CD14-positive monocyte (primary cell): ENCODE data around the gene NEK1. TPM values are rescaled to one million over a fixed set of nuclear protein-coding genes. Genes with fewer than 3 reads are reported as not detected.

Experiments
- DNase-seq, 3 donors: peaks; one replicate each; pipeline ENCODE4 v3.0.0-alpha.2; 2011 to 2022
- H2AFZ ChIP-seq: 2 replicates; pipeline ENCODE4 v1.6.0; 2012; ENCODE audit warnings: mild to moderate bottlenecking, low read depth, low read length, inconsistent platforms; ENCODE audit not compliant: insufficient read depth, poor library complexity, severe bottlenecking
- H3K27ac ChIP-seq, 2 donors: 1 replicate in 1 of 2; 2 replicates in 1 of 2; pipeline ENCODE4 v1.5.1; 2012 to 2013; ENCODE audit warnings: low read length in 2 of 2, control low read depth in 1 of 2, inconsistent platforms in 1 of 2, low read depth in 1 of 2, mild to moderate bottlenecking in 1 of 2
- H3K27me3 ChIP-seq, 2 donors: one replicate each; pipeline versions ENCODE4 v1.6.0 to v1.6.1; 2011 to 2013; ENCODE audit warnings: low read length in 2 of 2; ENCODE audit not compliant: control insufficient read depth in 2 of 2, insufficient read depth in 2 of 2
- H3K36me3 ChIP-seq, 2 donors: replicated peaks in 1 of 2; 1 replicate in 1 of 2; 2 replicates in 1 of 2; pipeline versions ENCODE4 v1.5.1 to v1.6.1; 2012 to 2013; ENCODE audit warnings: low read length in 2 of 2, control low read depth in 1 of 2, inconsistent platforms in 1 of 2, mild to moderate bottlenecking in 1 of 2; ENCODE audit not compliant: insufficient read depth in 2 of 2, control insufficient read depth in 1 of 2
- H3K4me1 ChIP-seq, 2 donors: 1 replicate in 1 of 2; 2 replicates in 1 of 2; pipeline versions ENCODE4 v1.5.1 to v1.6.1; 2012 to 2013; ENCODE audit warnings: low read length in 2 of 2, control low read depth in 1 of 2, inconsistent platforms in 1 of 2, mild to moderate bottlenecking in 1 of 2, moderate library complexity in 1 of 2; ENCODE audit not compliant: insufficient read depth in 2 of 2, control insufficient read depth in 1 of 2
- H3K4me2 ChIP-seq: replicated peaks from 2 replicates; pipeline ENCODE3; 2012; ENCODE audit warnings: low read length, moderate library complexity, mild to moderate bottlenecking; ENCODE audit not compliant: poor library complexity, severe bottlenecking; ENCODE audit errors: extremely low read depth
- H3K4me3 ChIP-seq, 3 experiments: fragments of 200-600 bp in 1 of 3; sonication (generic) in 1 of 3; replicated peaks in 1 of 3; 1 replicate in 2 of 3; 2 replicates in 1 of 3; pipeline ENCODE4 v1.5.1; 2011 to 2013; ENCODE audit warnings: low read length in 3 of 3, mild to moderate bottlenecking in 3 of 3, control low read depth in 2 of 3, low read depth in 2 of 3, inconsistent platforms in 1 of 3, moderate library complexity in 1 of 3
- H3K79me2 ChIP-seq: 2 replicates; pipeline ENCODE4 v1.6.0; 2012; ENCODE audit warnings: mild to moderate bottlenecking, control low read depth, inconsistent platforms, low read length, moderate library complexity; ENCODE audit not compliant: insufficient read depth
- H3K9ac ChIP-seq: 2 replicates; pipeline ENCODE4 v1.6.0; 2017; ENCODE audit warnings: low read length, mild to moderate bottlenecking; ENCODE audit not compliant: insufficient read depth, poor library complexity, severe bottlenecking
- H3K9me3 ChIP-seq, 2 donors: replicated peaks in 1 of 2; 1 replicate in 1 of 2; 2 replicates in 1 of 2; pipeline versions ENCODE4 v1.5.1 to v1.6.1; 2012 to 2013; ENCODE audit warnings: low read length in 2 of 2, control low read depth in 1 of 2; ENCODE audit not compliant: control insufficient read depth in 1 of 2, insufficient read depth in 1 of 2
- H4K20me1 ChIP-seq: 2 replicates; pipeline ENCODE4 v1.6.0; 2012; ENCODE audit warnings: mild to moderate bottlenecking, low read length, control low read depth, moderate library complexity; ENCODE audit not compliant: insufficient read depth
- H3K27ac Mint-ChIP-seq, 7 donors: one replicate each; pipeline ENCODE4 v1.8.0; 2020; ENCODE audit warnings: mild to moderate bottlenecking in 7 of 7, mixed read lengths in 7 of 7, moderate library complexity in 6 of 7, inconsistent platforms in 2 of 7
- H3K27me3 Mint-ChIP-seq, 3 donors: one replicate each; pipeline ENCODE4 v1.8.0; 2021 to 2022; ENCODE audit warnings: low read depth in 3 of 3, mild to moderate bottlenecking in 3 of 3, mixed read lengths in 3 of 3, moderate library complexity in 3 of 3, inconsistent platforms in 1 of 3
- H3K36me3 Mint-ChIP-seq, 2 donors: one replicate each; pipeline ENCODE4 v1.8.0; 2020; ENCODE audit warnings: mixed read lengths in 2 of 2, inconsistent platforms in 1 of 2, mild to moderate bottlenecking in 1 of 2
- H3K4me1 Mint-ChIP-seq: one replicate; pipeline ENCODE4 v1.8.0; 2020; ENCODE audit warnings: mild to moderate bottlenecking, mixed read lengths
- H3K4me3 Mint-ChIP-seq, 2 donors: one replicate each; pipeline ENCODE4 v1.8.0; 2020; ENCODE audit warnings: mild to moderate bottlenecking in 2 of 2, mixed read lengths in 2 of 2, moderate library complexity in 1 of 2
- H3K9me3 Mint-ChIP-seq, 7 donors: one replicate each; pipeline ENCODE4 v1.8.0; 2020 to 2022; ENCODE audit warnings: mixed read lengths in 7 of 7, mild to moderate bottlenecking in 6 of 7, moderate library complexity in 6 of 7, inconsistent platforms in 2 of 7
- WGBS: methylation state at CpG from one replicate; pipeline ENCODE4 v1.1.5; 2013; ENCODE audit warnings: missing lambda C conversion rate; ENCODE audit not compliant: insufficient coverage; 5-methylcytosine and 5-hydroxymethylcytosine counted together
- intact Hi-C, 2 donors: fragments of 100-400 bp; cut with micrococcal nuclease; formaldehyde crosslinking; loops; one replicate each; pipeline versions ENCODE4 v1.15.0 to v1.15.1; 2023
- polyA plus RNA-seq, 3 donors: library from polyadenylated mRNA; depleted of rRNA in 1 of 3; unstranded in 2 of 3; stranded (reverse) in 1 of 3; fragments of 300-500 nt in 2 of 3; fragments of >200 nt in 1 of 3; fragmentation: Illumina TruSeq in 2 of 3; gene quantifications; 1 replicate in 2 of 3; 2 replicates in 1 of 3; pipeline ENCODE4 v1.2.3, GENCODE V29; 2012 to 2021
- TF ChIP-seq, protein P1 (sequence below): fragments of 200-600 bp; IDR thresholded peaks from one replicate; pipeline ENCODE4 v1.8.0; 2022; ENCODE audit warnings: antibody characterized with exemption, mild to moderate bottlenecking

NEK1 gene
- polyA plus RNA-seq, 3 donors: 1.9 to 5.5 (median 2.7) TPM

DNA sequence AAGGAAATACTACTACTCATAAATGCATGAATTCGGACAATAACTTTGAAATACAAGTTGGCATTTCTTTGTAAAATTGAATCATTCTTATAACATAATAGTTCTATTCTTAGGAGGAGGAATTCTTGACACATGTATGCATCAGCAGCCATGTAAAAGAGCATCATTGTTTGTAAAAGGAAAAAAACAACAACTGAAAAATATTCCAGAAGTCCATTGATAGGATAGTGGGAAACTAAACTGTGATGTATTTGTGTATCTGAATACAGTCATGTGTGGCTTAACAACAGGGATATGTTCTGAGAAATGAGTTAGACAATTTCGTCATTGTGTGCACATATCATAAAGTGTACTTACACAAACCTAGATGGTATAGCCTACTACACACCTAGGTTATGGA lies 239.6 kb downstream of the NEK1 start:
- H3K27me3 Mint-ChIP-seq: peaks cover 0 to 2% (median 1%) of the 10 kb centered on the region in 3 donors
- Histone ChIP-seq H3K9ac (no peak overlapping the region), H3K27ac (no peak overlapping the region), H4K20me1 (no peaks in the 10 kb centered on the region), H3K27me3 (no peaks in the 10 kb centered on the region), H2AFZ (no peak overlapping the region), H3K9me3 (peaks cover 17 to 30% of the 10 kb centered on the region in 2 donors), H3K36me3 (no peaks in the 10 kb centered on the region), H3K4me2 (no peak overlapping the region), H3K4me3 (no peak overlapping the region), H3K79me2 (no peaks in the 10 kb centered on the region), H3K4me1 (peaks cover 0 to 3% of the 10 kb centered on the region in 2 donors)
- peaks cover 19 to 30% (median 28%) of the 10 kb centered on the region in 7 donors for H3K9me3 Mint-ChIP-seq
- DNase-seq: no peak
- WGBS: no CpG with 5 or more reads among the region's 2 CpGs
- H3K36me3 Mint-ChIP-seq: no peaks in the 10 kb centered on the region
- H3K4me1 Mint-ChIP-seq: peaks cover 5% of the 10 kb centered on the region
- no peak overlapping the region for H3K4me3 Mint-ChIP-seq
- no peak overlapping the region for H3K27ac Mint-ChIP-seq
- intact Hi-C loops: no loop called here
- TF ChIP-seq, protein P1, sequence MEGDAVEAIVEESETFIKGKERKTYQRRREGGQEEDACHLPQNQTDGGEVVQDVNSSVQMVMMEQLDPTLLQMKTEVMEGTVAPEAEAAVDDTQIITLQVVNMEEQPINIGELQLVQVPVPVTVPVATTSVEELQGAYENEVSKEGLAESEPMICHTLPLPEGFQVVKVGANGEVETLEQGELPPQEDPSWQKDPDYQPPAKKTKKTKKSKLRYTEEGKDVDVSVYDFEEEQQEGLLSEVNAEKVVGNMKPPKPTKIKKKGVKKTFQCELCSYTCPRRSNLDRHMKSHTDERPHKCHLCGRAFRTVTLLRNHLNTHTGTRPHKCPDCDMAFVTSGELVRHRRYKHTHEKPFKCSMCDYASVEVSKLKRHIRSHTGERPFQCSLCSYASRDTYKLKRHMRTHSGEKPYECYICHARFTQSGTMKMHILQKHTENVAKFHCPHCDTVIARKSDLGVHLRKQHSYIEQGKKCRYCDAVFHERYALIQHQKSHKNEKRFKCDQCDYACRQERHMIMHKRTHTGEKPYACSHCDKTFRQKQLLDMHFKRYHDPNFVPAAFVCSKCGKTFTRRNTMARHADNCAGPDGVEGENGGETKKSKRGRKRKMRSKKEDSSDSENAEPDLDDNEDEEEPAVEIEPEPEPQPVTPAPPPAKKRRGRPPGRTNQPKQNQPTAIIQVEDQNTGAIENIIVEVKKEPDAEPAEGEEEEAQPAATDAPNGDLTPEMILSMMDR: no peak

DNA sequence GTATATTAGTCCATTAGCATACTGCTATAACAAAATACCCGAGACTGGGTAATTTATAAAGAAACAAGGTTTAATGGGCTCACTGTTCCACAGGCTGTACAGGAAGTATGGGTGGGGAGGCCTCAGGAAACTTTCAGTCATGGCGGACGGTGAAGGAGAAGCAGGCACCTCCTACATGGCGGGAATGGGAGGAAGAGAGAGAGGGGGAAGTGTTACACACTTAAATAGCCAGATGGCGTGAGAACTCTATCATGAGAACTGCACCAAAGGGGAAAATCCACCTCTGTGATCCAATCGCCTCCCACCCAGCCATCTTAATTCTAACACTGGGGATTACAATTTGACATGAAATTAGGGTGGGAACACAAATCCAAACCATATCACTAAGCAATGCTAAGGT lies 242.7 kb downstream of the NEK1 start:
- DNase-seq: no peak
- H3K27ac ChIP-seq: no peak overlapping the region
- H3K79me2 ChIP-seq: no peaks in the 10 kb centered on the region
- H3K9me3 ChIP-seq: peaks cover 0 to 10% of the 10 kb centered on the region in 2 donors
- H3K27ac Mint-ChIP-seq: peak overlapping the region in 1 of 7 donors; percentile 19
- no peak overlapping the region for H3K4me3 ChIP-seq
- no peak overlapping the region for H3K9ac ChIP-seq
- no peaks in the 10 kb centered on the region for H3K27me3 Mint-ChIP-seq
- H3K4me3 Mint-ChIP-seq: no peak overlapping the region
- H3K9me3 Mint-ChIP-seq: peaks cover 3 to 22% (median 12%) of the 10 kb centered on the region in 7 donors
- intact Hi-C loops: no loop called here
- peaks cover 0 to 7% of the 10 kb centered on the region in 2 donors for H3K4me1 ChIP-seq
- no CpG with 5 or more reads among the region's 6 CpGs for WGBS
- no peak overlapping the region for H2AFZ ChIP-seq
- H3K4me1 Mint-ChIP-seq: peaks cover 7% of the 10 kb centered on the region
- TF ChIP-seq, protein P1: no peak
- no peaks in the 10 kb centered on the region for H3K36me3 ChIP-seq
- no peaks in the 10 kb centered on the region for H3K36me3 Mint-ChIP-seq
- no peaks in the 10 kb centered on the region for H3K27me3 ChIP-seq
- no peaks in the 10 kb centered on the region for H4K20me1 ChIP-seq
- H3K4me2 ChIP-seq: no peak overlapping the region
